Ammon's horn (tissue), 1 donor: Measurements from ENCODE around the gene MEGF11.

ENCODE experiments used
- DNase-seq: peaks from one replicate; pipeline ENCODE4 v3.0.0-alpha.2; 2016; ENCODE audit warnings: low spot score

MEGF11 gene

DNA sequence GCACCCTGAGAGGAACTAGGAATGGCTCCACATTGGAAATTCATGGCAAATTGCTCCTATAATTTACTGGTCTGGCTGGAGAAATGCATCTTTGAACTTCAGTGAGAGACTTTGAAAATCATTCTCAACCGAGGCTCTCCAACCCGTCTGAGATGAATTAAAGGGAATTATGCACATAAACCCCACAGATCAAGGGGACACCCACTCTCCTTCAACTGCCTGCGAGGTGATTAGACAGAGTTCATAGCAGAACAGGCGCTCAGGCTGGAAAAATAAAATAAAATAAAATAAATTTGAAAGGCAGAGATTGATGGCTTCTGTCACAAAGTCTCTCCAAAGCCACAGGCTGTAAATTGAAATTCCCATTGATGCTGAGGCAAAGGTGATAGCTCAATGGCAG, 37.7 kb downstream of the MEGF11 start:
- no peak for DNase-seq

DNA sequence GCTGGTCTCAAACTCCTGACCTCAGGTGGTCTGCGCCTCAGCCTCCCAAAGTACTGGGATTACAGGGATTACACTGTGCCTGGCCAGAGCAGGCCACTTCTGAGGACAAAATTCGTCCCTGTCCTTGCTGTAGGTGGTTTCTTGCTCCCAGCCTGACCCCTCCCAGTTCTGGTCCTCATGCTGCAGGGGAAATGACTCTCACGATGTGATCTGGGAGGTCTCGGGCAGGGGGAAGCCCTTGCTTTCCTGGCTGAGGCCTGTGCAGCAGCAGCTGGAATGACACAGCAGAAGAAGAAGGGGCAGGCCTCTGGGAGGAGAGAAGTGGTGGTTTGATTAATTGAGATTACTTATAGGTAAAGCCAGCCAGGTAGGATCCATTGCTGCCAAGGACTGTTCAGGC, 39.3 kb downstream of the MEGF11 start:
- DNase-seq: no peak

GRCh38 chr15:66212563-66212921, 41.0 kb downstream of the MEGF11 start:
- DNase-seq: no peak

DNA sequence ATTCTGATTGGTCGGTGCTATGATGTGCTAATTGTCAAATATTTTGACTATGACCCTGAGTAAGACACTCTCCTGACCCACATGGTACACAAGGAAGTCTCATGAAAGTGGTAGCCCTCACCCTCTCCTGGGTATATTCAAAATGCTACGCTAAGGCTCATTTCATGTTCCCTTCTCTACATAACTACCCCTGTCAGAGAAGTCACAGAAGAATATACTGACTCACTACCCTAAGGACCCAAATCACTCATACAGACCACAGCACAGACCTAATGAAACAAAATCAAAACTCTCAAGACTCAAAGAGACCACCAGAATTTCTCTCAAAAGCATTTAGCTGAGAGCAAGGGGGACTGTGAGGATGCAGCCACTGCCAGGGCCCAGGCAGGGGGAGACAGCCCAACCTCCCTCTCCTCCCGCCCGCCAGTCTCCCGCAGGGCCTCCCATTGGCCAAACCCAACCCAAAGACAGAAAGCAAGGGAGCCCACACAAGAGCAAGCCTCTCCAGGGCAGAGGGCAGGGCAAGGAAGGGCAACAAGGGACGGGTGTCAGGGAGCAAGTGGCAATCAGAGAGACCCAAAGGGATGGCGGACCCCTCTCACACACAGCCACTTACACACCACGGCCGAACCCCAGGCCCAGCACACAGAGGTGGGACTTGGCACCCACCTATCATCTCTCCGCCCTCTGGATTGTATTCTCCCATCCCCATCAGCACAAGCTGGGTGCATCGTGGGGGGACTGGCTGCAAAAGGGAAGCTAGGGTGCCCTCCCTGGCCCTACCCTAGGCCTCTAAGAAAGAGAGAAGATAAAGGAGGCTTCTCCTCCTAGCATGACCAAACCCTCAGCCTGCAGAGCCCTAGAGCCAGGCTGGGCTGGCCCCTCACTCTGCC, 41.6 kb downstream of the MEGF11 start:
- DNase-seq: no peak

GRCh38 chr15:66210684-66211083, 42.9 kb downstream of the MEGF11 start:
- DNase-seq: no peak

DNA sequence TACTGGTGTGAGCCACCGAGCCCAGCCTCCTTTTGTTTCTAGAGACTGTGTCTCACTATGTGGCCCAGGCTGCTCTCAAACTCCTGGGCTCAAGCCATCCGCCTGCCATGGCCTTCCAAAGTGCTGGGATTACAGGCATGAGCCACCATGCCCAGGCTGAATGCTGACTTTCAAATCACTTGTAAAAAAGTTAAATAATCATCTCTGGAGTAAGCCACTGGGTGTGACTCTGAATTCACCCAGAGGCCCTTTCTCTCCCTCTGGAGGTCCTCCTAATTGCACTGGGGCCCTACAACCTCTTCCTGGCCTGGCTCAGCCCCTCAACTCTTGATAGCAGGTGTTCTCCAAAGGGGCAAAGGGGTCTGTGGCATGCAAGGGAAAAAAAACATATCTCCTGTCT, 54.8 kb downstream of the MEGF11 start:
- no peak for DNase-seq

DNA sequence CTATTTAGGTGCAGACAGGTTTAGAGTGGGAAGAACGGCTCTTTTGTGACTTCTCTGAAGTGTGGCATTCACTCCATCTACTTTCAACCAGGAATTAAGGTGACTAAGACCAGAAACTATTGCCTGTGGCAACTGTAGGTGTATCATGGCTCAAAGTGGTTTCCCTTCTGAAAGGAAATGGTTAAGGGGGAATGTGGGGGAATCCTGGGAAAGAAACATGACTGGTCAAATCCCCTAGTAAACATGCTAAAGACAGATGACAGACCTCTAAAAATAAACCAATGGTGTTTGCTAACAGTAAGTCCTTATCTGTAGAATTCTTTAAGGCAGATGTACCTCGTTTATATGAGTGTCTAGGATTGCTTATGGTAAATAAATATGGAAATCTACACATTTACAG, 56.9 kb downstream of the MEGF11 start:
- no peak for DNase-seq

- no peak for DNase-seq
Observed at GRCh38 chr15:66195621-66196230, 57.8 kb downstream of the MEGF11 start.

DNA sequence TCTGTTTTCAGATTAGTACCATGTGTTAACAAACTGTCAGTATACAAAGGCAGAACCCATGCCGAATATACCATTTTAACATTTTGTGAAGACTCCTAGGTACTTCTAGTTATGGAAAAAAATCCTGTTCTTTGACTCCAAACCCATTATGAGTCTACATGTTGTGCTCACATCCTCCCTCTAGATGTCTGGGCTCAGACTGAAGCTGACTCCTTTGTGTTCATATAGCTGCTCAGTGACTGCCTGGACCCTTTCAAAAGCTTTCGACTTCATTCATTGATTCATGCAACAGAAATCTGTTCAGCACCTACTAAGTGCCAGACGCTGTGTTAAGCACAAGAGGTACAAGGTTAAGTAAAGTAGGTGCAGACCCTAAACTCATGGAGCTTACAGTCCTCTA, 60.5 kb downstream of the MEGF11 start:
- DNase-seq: no peak

DNA sequence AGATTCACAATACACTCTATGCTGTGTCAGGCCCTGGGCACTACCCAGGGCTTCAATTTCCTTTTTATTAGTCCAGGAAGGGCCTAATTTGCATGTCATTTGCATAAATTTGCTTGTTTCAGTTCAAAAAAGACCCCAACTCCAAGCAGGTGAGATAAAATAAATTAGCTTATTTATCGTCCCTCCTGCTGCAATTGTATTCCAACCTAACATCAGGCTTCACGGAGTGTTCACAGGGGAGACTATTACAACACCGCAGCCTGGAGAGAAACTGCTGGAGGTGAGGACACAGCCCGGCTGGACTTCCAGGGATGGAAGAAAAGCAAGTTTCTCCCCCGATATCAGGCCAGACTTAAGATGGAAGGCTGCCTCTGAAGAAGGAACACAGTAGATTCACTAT, 62.8 kb downstream of the MEGF11 start:
- no peak for DNase-seq

GRCh38 chr15:66189291-66189690, 64.3 kb downstream of the MEGF11 start:
- DNase-seq: no peak

DNA sequence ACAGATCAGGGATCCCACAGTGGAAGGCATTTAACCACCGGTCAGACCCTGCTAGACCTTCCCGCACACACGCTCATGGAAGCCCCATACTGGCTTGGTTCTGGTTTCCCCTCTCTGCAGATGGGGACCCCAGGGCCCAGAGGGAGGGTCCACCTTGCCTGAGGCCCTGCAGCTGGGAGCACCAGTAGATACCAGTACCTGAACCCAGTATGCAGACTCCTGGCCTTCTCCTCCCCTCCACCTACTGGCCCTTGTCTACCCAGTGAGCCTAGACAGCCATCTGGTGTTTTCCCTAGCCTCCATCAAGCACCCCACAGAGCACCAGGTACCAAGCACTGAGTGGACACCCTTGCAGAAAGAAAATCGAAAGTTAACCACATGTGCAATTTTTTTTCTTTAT, 65.1 kb downstream of the MEGF11 start:
- no peak for DNase-seq

DNA sequence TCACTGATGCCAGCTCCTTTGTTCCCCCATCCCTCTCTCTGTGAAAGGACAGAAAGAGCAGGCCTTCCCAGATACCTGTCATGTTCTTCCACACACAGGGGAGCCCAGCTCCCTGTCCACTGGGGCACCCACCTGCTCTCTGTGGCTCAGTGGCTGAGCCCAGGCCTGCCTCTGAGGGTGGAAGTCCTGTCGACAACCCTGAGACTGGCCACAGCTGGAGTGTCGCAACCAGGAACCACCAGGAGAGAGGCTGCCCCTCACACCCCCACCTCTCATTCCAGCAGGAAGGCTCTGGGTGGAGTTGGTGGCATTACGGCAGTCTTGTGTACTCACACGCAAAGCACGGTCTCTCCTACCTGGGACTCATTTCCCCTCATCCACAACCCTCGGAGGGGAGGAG, 66.3 kb downstream of the MEGF11 start:
- DNase-seq: no peak

- no peak for DNase-seq
Observed at GRCh38 chr15:66186049-66186825, 67.3 kb downstream of the MEGF11 start.

DNA sequence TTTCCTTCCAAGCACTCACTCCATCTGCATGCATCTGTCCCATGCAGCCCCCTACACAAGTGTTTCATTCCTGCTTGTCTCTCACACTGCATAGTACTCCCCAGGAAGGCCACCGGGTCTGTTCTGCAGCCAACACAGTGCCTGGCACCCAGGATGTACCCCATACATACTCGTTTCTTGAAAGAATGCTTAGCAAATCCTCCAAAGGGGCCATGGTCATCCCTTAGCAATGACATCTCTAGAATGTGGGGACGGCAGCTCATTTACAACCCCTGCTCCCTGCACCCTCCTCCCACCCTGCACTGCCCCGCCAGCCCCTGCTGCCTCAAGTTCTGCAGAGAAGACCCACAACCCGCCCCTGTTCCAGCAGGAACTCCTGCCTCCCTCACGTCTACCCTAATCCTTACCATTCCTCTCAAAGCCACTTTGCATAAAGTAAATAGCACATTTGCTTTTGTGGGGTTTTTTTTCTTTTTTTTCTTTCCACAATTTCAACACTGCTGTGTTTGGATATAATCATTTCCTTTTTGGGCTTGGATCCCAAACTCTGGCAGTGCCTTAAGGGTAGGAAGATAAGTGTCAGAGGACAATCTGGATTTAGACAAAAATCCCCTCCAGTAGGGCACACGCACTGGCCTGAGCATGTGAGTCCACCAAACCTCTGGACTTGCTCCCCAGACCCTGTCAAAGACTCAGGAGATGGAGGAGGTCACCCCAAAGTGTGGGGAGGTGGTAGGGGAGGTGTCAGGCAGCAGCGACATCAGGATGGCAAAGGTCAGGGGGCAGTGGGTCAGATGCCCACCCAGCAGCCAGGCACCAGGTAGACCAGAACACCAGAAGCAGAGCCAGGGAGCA, 68.4 kb downstream of the MEGF11 start:
- DNase-seq: no peak

- no peak for DNase-seq
Observed at GRCh38 chr15:66184492-66184891, 69.1 kb downstream of the MEGF11 start.

DNA sequence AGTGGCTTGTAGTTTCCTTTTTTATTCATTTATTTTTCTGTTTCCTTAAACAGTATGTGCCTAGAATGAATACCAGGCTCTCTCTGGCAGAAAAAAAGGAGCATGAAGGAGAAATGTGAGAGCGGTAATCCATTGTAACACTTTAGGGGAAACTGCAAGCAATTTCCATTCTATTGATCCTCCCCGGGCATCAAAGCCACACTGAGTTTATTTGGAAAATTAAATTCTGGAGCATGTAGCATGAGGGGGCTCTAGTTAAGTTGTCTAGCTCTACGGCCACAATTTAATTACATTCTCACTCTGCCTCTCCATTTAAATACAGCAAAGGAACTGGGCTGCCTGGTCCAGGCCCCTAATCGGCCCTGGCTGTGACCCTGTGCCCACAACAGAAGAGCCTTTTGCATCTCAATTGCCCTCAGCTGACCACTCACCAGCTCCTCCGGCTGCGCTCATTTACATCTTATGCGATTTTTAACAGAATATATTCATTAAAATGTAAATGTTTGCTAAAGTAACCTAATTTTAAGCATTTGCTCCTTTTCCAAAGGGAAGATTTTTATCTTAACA, 72.9 kb downstream of the MEGF11 start:
- no peak for DNase-seq

- no peak for DNase-seq
Observed at GRCh38 chr15:66178531-66178910, 75.0 kb downstream of the MEGF11 start.

DNA sequence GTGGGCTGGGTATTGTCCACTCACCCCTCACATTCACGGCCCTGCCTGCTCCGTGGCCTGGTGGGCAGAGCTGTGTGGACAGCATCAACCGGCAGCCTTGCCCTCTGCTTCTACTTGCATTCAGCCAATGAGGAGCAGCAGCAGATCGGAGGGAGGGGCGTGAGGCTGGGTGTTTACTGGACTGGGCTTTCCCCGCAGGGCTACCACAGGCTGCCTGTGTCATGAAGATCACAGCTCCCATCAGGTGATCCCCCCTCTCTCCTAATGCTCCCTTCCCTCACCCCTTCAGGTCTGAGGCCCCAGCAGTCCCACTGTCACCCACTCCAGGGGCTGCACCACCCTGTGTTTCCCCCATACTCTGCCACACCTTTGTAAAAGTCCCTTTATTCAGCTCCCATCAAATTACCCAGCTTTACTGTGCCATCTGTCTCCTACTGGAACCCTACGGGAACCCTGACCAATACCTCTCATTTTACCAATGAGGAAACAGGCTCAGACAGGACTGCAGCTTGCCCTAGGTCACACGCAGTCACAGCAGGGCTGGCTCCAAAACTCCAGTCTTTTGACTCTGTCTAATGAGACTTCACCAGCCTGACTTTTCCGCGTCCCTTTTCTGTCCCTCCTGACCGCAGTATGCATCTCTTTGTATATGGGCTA, 81.1 kb downstream of the MEGF11 start:
- no peak for DNase-seq

DNA sequence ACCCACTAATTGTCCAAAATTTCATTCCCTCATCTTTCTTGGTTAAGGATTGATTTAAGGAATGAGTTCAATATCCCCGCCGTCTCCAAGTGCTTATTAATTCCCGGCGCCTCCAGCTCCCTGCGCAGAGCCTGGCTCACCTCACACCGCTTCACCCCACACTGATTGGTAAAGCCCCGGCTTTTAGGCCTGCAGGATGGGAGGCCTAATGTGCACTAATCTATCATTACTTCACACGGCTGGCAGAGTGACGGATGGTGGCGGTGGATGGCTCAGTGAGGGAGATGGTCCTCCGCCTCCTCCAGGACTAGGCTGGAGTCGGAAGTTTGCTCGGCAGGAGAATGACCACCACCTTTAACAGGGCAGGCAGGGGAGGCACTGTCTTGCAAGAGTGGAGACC, 81.7 kb downstream of the MEGF11 start:
- no peak for DNase-seq

DNA sequence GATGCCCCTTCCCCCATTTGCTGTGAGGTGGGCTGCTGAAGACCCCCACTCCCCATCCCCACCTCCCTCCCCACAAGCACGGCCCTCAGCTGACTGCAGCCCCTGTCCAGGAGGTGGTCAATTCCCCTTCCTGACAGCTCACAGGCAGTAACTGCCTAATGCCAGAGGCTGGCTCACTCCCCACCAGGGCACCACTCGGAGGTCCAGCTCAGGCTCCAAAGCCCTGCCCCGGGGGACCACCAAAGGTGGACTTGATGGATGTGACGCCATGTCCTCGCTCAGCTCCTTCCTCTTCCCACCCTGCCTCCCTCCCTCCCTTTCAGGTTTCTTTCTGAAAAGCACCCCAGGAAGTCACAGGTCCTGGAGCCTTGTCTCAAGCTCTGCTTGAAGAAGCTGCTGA, 82.8 kb downstream of the MEGF11 start:
- DNase-seq: no peak
